H1 (cell line): Measurements from ENCODE around the gene GIMD1. TPM values are rescaled to one million over a fixed set of nuclear protein-coding genes. Genes with fewer than 3 reads are reported as not detected.

Experiments used
- CTCF ChIA-PET: fragments of 300-600 bp; sonication (Branson Sonifier 250); formaldehyde crosslinking; loops from one replicate; lab custom pipeline; 2021; ENCODE audit not compliant: partially characterized antibody; lab: Charles Lee
- POLR2A ChIA-PET: fragments of 300-600 bp; sonication (Branson Sonifier 250); formaldehyde crosslinking; loops from one replicate; lab custom pipeline; 2021; ENCODE audit warnings: inconsistent platforms; ENCODE audit not compliant: partially characterized antibody; lab: Charles Lee
- DNase-seq, 2 experiments: peaks; one replicate each; pipeline versions ENCODE4 v3.0.0 to v3.0.0-alpha.2; 2010 to 2022; ENCODE audit warnings: low spot score in 2 of 2, low read depth in 1 of 2, mixed read lengths in 1 of 2
- FAIRE-seq: peaks from 2 replicates; lab custom pipeline; 2011; peaks lifted over from hg19 to GRCh38; lab: Jason Lieb, UNC
- H2AFZ ChIP-seq: 2 replicates; pipeline ENCODE4 v1.8.1; 2012; ENCODE audit warnings: low read length, inconsistent platforms
- H2AK5ac ChIP-seq: 2 replicates; pipeline ENCODE4 v1.6.1; 2013; ENCODE audit warnings: low read depth, low read length
- H2BK120ac ChIP-seq: replicated peaks from 2 replicates; pipeline ENCODE3; 2013; ENCODE audit warnings: low read depth, low read length, inconsistent platforms
- H2BK12ac ChIP-seq: 2 replicates; pipeline ENCODE4 v1.6.1; 2013; ENCODE audit warnings: low read depth, low read length
- H2BK15ac ChIP-seq: 2 replicates; pipeline ENCODE4 v1.6.1; 2013; ENCODE audit warnings: low read length
- H2BK20ac ChIP-seq: 2 replicates; pipeline ENCODE4 v1.6.1; 2013; ENCODE audit warnings: low read length
- H2BK5ac ChIP-seq: 2 replicates; pipeline ENCODE4 v1.6.1; 2013; ENCODE audit warnings: low read depth, low read length
- H3K14ac ChIP-seq: 2 replicates; pipeline ENCODE4 v1.6.1; 2013; ENCODE audit warnings: inconsistent platforms; ENCODE audit not compliant: insufficient read length
- H3K18ac ChIP-seq: 2 replicates; pipeline ENCODE4 v1.6.1; 2013; ENCODE audit warnings: low read length; ENCODE audit errors: extremely low read depth
- H3K23ac ChIP-seq: 2 replicates; pipeline ENCODE4 v1.6.1; 2013; ENCODE audit warnings: inconsistent platforms; ENCODE audit not compliant: insufficient read length
- H3K23me2 ChIP-seq: 2 replicates; pipeline ENCODE4 v1.6.1; 2013; ENCODE audit warnings: low read depth, low read length
- H3K27ac ChIP-seq: 2 replicates; pipeline ENCODE4 v1.6.1; 2011; ENCODE audit warnings: low read depth, low read length, inconsistent platforms
- H3K27me3 ChIP-seq, 4 experiments: replicated peaks in 1 of 4; 1 replicate in 1 of 4; 2 replicates in 3 of 4; pipeline versions ENCODE4 v1.6.1 to v1.8.1; 2011 to 2013; ENCODE audit warnings: low read length in 3 of 4, mild to moderate bottlenecking in 3 of 4, inconsistent platforms in 2 of 4, mixed read lengths in 2 of 4, moderate library complexity in 1 of 4; ENCODE audit not compliant: control insufficient read depth in 3 of 4, insufficient read depth in 3 of 4; ENCODE audit errors: extremely low read depth in 1 of 4
- H3K36me3 ChIP-seq, 4 experiments: 2 replicates each; pipeline versions ENCODE4 v1.6.1 to v1.8.1; 2011 to 2013; ENCODE audit warnings: mild to moderate bottlenecking in 4 of 4, low read length in 3 of 4, moderate library complexity in 2 of 4, control low read depth in 1 of 4, inconsistent platforms in 1 of 4; ENCODE audit not compliant: insufficient read depth in 4 of 4, control insufficient read depth in 2 of 4
- H3K4ac ChIP-seq: replicated peaks from 2 replicates; pipeline ENCODE3; 2013; ENCODE audit warnings: low read length, low read depth, mixed read lengths, inconsistent platforms; ENCODE audit not compliant: insufficient read length
- H3K4me1 ChIP-seq, 4 experiments: replicated peaks in 1 of 4; 1 replicate in 1 of 4; 2 replicates in 3 of 4; pipeline versions ENCODE4 v1.6.1 to v1.8.1; 2011 to 2013; ENCODE audit warnings: low read length in 3 of 4, inconsistent platforms in 2 of 4, mixed read lengths in 1 of 4; ENCODE audit not compliant: insufficient read depth in 4 of 4, control insufficient read depth in 3 of 4
- H3K4me2 ChIP-seq, 2 experiments: 2 replicates each; pipeline versions ENCODE4 v1.6.1 to v1.8.1; 2011 to 2013; ENCODE audit warnings: low read depth in 2 of 2, low read length in 2 of 2, control low read depth in 1 of 2, inconsistent platforms in 1 of 2, mild to moderate bottlenecking in 1 of 2; ENCODE audit not compliant: insufficient read depth in 1 of 2
- H3K4me3 ChIP-seq, 4 experiments: fragments of 200-600, 300-600 bp in 1 of 4; sonication (generic), shearing (Covaris generic), sonication (Bioruptor Twin) in 1 of 4; 2 replicates each; pipeline versions ENCODE4 v1.5.1 to v1.8.1; 2011 to 2016; ENCODE audit warnings: low read length in 4 of 4, low read depth in 3 of 4, control low read depth in 2 of 4, inconsistent platforms in 2 of 4, mild to moderate bottlenecking in 2 of 4, mixed read lengths in 1 of 4, moderate library complexity in 1 of 4; ENCODE audit not compliant: insufficient read depth in 2 of 4; ENCODE audit errors: extremely low read depth in 1 of 4
- H3K56ac ChIP-seq: replicated peaks from 2 replicates; pipeline ENCODE3; 2013; ENCODE audit warnings: low read depth, mild to moderate bottlenecking, mixed read lengths, low read length, inconsistent platforms; ENCODE audit not compliant: insufficient read length
- H3K79me1 ChIP-seq: 2 replicates; pipeline ENCODE4 v1.6.1; 2013; ENCODE audit warnings: low read depth, low read length, control low read depth
- H3K79me2 ChIP-seq, 2 experiments: 2 replicates each; pipeline versions ENCODE4 v1.6.1 to v1.8.1; 2012 to 2013; ENCODE audit warnings: low read length in 2 of 2, mild to moderate bottlenecking in 2 of 2, inconsistent platforms in 1 of 2; ENCODE audit not compliant: insufficient read depth in 2 of 2, control insufficient read depth in 1 of 2
- H3K9ac ChIP-seq, 4 experiments: replicated peaks in 1 of 4; 1 replicate in 1 of 4; 2 replicates in 3 of 4; pipeline versions ENCODE4 v1.6.1 to v1.8.1; 2011 to 2013; ENCODE audit warnings: low read depth in 3 of 4, low read length in 3 of 4, control low read depth in 2 of 4, mild to moderate bottlenecking in 2 of 4, moderate library complexity in 2 of 4, inconsistent platforms in 1 of 4; ENCODE audit errors: extremely low read depth in 1 of 4
- H3K9me3 ChIP-seq, 2 experiments: 2 replicates each; pipeline versions ENCODE4 v1.6.1 to v1.8.1; 2012 to 2013; ENCODE audit warnings: mild to moderate bottlenecking in 2 of 2, moderate library complexity in 2 of 2, control low read depth in 1 of 2, inconsistent platforms in 1 of 2, low read depth in 1 of 2, low read length in 1 of 2, mixed read lengths in 1 of 2; ENCODE audit not compliant: insufficient read depth in 2 of 2
- H4K20me1 ChIP-seq, 2 experiments: replicated peaks in 1 of 2; 2 replicates each; pipeline versions ENCODE3 to v1.8.1; 2011 to 2013; ENCODE audit warnings: inconsistent platforms in 2 of 2, low read length in 2 of 2, mild to moderate bottlenecking in 1 of 2; ENCODE audit not compliant: insufficient read depth in 2 of 2, control insufficient read depth in 1 of 2
- H4K5ac ChIP-seq: 2 replicates; pipeline ENCODE4 v1.6.1; 2013; ENCODE audit warnings: low read length, low read depth, mixed read lengths, inconsistent platforms; ENCODE audit not compliant: insufficient read length
- H4K8ac ChIP-seq: 2 replicates; pipeline ENCODE4 v1.8.0; 2013; ENCODE audit warnings: mild to moderate bottlenecking, moderate library complexity, low read length, inconsistent platforms; ENCODE audit not compliant: insufficient read depth; ENCODE audit errors: extremely low read depth
- H4K91ac ChIP-seq: replicated peaks from 2 replicates; pipeline ENCODE3; 2013; ENCODE audit warnings: low read length, mixed read lengths, inconsistent platforms; ENCODE audit not compliant: insufficient read length
- ATF2 ChIP-seq: IDR thresholded peaks from 2 replicates; pipeline ENCODE4 v1.6.1; 2012; ENCODE audit warnings: low read length, inconsistent platforms
- BRCA1 ChIP-seq: IDR thresholded peaks from 2 replicates; pipeline ENCODE4 v1.6.1; 2012; ENCODE audit warnings: low read depth, low read length, improper control_type of control experiment
- CBX8 ChIP-seq: fragments of 300-800, 300-1000 bp; sonication (generic); IDR thresholded peaks from 2 replicates; pipeline ENCODE4 v1.7.1; 2016; ENCODE audit warnings: low read depth, low read length, borderline replicate concordance
- CHD1 ChIP-seq: IDR thresholded peaks from 2 replicates; pipeline ENCODE4 v1.6.1; 2012; ENCODE audit warnings: low read depth, low read length, improper control_type of control experiment
- KDM4A ChIP-seq: IDR thresholded peaks from one replicate; pipeline ENCODE4 v1.7.1; 2012; ENCODE audit warnings: low read depth, mild to moderate bottlenecking, moderate library complexity, low read length, inconsistent platforms; ENCODE audit not compliant: severe bottlenecking
- KDM5A ChIP-seq: fragments of 200-600 bp; IDR thresholded peaks from 2 replicates; pipeline ENCODE4 v1.7.1; 2012; ENCODE audit warnings: mild to moderate bottlenecking, low read length, inconsistent platforms, mixed read lengths
- SAP30 ChIP-seq: fragments of 300-600 bp; sonication (generic); IDR thresholded peaks from 2 replicates; pipeline ENCODE4 v1.7.1; 2012; ENCODE audit warnings: low read length, moderate library complexity, mild to moderate bottlenecking, inconsistent platforms; ENCODE audit not compliant: insufficient read depth, insufficient replicate concordance
- SP2 ChIP-seq: IDR thresholded peaks from 2 replicates; pipeline ENCODE4 v1.6.1; 2012; ENCODE audit warnings: mild to moderate bottlenecking, low read length, inconsistent platforms
- SP4 ChIP-seq: IDR thresholded peaks from 2 replicates; pipeline ENCODE4 v1.6.1; 2012; ENCODE audit warnings: low read length, inconsistent platforms
- TCF12 ChIP-seq: IDR thresholded peaks from 2 replicates; pipeline ENCODE4 v1.6.1; 2011; ENCODE audit warnings: low read depth, mild to moderate bottlenecking, low read length
- USF2 ChIP-seq: IDR thresholded peaks from 2 replicates; pipeline ENCODE4 v1.6.1; 2011; ENCODE audit warnings: low read length, improper control_type of control experiment
- YY1 ChIP-seq: IDR thresholded peaks from 2 replicates; pipeline ENCODE4 v1.6.1; 2011; ENCODE audit warnings: low read depth, mild to moderate bottlenecking, low read length
- WGBS, 2 experiments: shearing (Covaris generic) in 1 of 2; methylation state at CpG; one replicate each; pipeline versions ENCODE4 v1.1.6 to v1.1.7; 2013 to 2015; ENCODE audit warnings: low lambda C conversion rate in 2 of 2, mixed read lengths in 2 of 2, inconsistent platforms in 1 of 2, low coverage in 1 of 2, missing lambda C conversion rate in 1 of 2; ENCODE audit not compliant: insufficient replicate concordance in 2 of 2, insufficient coverage in 1 of 2, insufficient read length in 1 of 2; ENCODE audit errors: extremely low coverage in 1 of 2, missing lambda C conversion rate in 1 of 2; 5-methylcytosine and 5-hydroxymethylcytosine counted together
- polyA plus RNA-seq, 7 experiments: library from polyadenylated mRNA; depleted of rRNA in 3 of 7; stranded (reverse) in 5 of 7; unstranded in 2 of 7; fragments of >200 nt in 5 of 7; fragments of 200-250 nt in 2 of 7; gene quantifications; 1 replicate in 5 of 7; 2 replicates in 1 of 7; 4 replicates in 1 of 7; pipeline versions ENCODE4 v1.2.1 to v1.2.3, GENCODE V29; 2011 to 2013; ENCODE audit warnings: missing spikeins in 2 of 7, mixed read lengths in 2 of 7
- total RNA-seq: library from RNA; stranded (reverse); fragmentation: NEBNext Ultra II Directional; extraction: Animal tissue kit (Norgen Biotek cat#: 25700); gene quantifications from 2 replicates; pipeline ENCODE4 v1.2.1, GENCODE V29; 2021

Gene GIMD1
- total and polyA plus RNA-seq, 2 of the 8 experiments (the other 6 are each of a cell fraction or from before 2014, with no cell fraction given): not detected

- Histone ChIP-seq H3K27ac (no peak overlapping the region), H2BK12ac (no peak overlapping the region), H3K9ac (no peak overlapping the region), H3K4me3 (no peak overlapping the region), H2AK5ac (no peak overlapping the region), H3K79me2 (peaks cover 5 to 53% of the 10 kb centered on the region in 2 experiments; a peak in 3 of 4 replicates), H4K20me1 (no peaks in the 10 kb centered on the region), H3K23ac (no peak overlapping the region), H4K8ac (no peak overlapping the region), H3K23me2 (peaks cover 10% of the 10 kb centered on the region; the same call in 1 of the 2 replicates), H3K4me1 (no peaks in the 10 kb centered on the region), H2AFZ (no peak overlapping the region), H4K5ac (no peak overlapping the region), H2BK15ac (no peak overlapping the region), H3K79me1 (peaks cover 2% of the 10 kb centered on the region; the same call in 1 of the 2 replicates), H3K4me2 (no peak overlapping the region), H4K91ac (no peak overlapping the region), H3K56ac (no peak overlapping the region), H3K18ac (no peak overlapping the region), H3K36me3 (peaks cover 0 to 5% (median 0%) of the 10 kb centered on the region in 4 experiments; a peak in 1 of 8 replicates), H2BK120ac (no peak overlapping the region), H3K14ac (no peak overlapping the region), H3K9me3 (no peaks in the 10 kb centered on the region), H2BK20ac (no peak overlapping the region), H3K4ac (no peak overlapping the region), H3K27me3 (no peaks in the 10 kb centered on the region), H2BK5ac (no peak overlapping the region)
- CTCF ChIA-PET: interaction anchor here (0.7 kb wide), 1 partner anchor 488 kb away, joined by 4 read pairs; no protein-coding TSS in a partner anchor
- POLR2A ChIA-PET: no interaction called here
- DNase-seq: no peak
- FAIRE-seq: no peak
- WGBS, 2 experiments: 92% methylated on average over 1 of the region's 1 CpG; no CpG with 5 or more reads in 1 of the 2 experiments
- no peak for TF ChIP-seq SP4
- no peak for TF ChIP-seq KDM4A
- TF ChIP-seq CHD1: no peak
- TF ChIP-seq USF2: no peak
- no peak for TF ChIP-seq TCF12
- no peak for TF ChIP-seq SP2
- TF ChIP-seq ATF2: no peak
- no peak for TF ChIP-seq YY1
- TF ChIP-seq SAP30: no peak
- TF ChIP-seq BRCA1: no peak
- TF ChIP-seq KDM5A: no peak
- TF ChIP-seq CBX8: no peak
These were observed 56.2 kb downstream of the GIMD1 start for GRCh38 chr4:106312377-106312776.
